ENCODE results near the gene DDX10. TPM values are rescaled to one million over a fixed set of nuclear protein-coding genes. Genes with fewer than 3 reads are reported as not detected.

DDX10 gene
- total RNA-seq, 4 donors from 2014 or later, result 17.0 to 39.0 (median 34.3) TPM

- H3K9me3 ChIP-seq, result no peaks in the 10 kb centered on the region
- 100% methylated on average over 1 of the region's 1 CpG for WGBS, 2 donors
- no peak overlapping the region for H3K4me3 ChIP-seq (replicated peaks in 1 of 3)
- no peak overlapping the region for H3K27ac ChIP-seq
- no peaks in the 10 kb centered on the region for H3K36me3 ChIP-seq
- H3K27me3 ChIP-seq, result no peaks in the 10 kb centered on the region
- no peaks in the 10 kb centered on the region for H3K4me1 ChIP-seq
- no peak for TF ChIP-seq POLR2A (IDR thresholded peaks at IDR 0.05)
- intact Hi-C loops (cut with DNase I), result no loop called here
- no peak for DNase-seq
Measured at GRCh38 chr11:108838792-108839105, 173.9 kb downstream of the DDX10 start.

GRCh38 chr11:108846009-108846408 lies 181.1 kb downstream of the DDX10 start:
- Histone ChIP-seq H3K4me3 (replicated peaks in 1 of 3) (no peak overlapping the region), H3K27me3 (no peaks in the 10 kb centered on the region), H3K36me3 (no peaks in the 10 kb centered on the region), H3K4me1 (no peaks in the 10 kb centered on the region), H3K9me3 (no peaks in the 10 kb centered on the region), H3K27ac (no peak overlapping the region)
- intact Hi-C loops (cut with DNase I), result no loop called here
- DNase-seq, result no peak
- TF ChIP-seq CTCF (IDR thresholded peaks at IDR 0.05) (no peak), POLR2A (IDR thresholded peaks at IDR 0.05) (no peak)

- no peaks in the 10 kb centered on the region for H3K9me3 ChIP-seq
- intact Hi-C loops (cut with DNase I), result no loop called here
- H3K4me3 ChIP-seq (replicated peaks in 1 of 3), result no peak overlapping the region
- no peaks in the 10 kb centered on the region for H3K27me3 ChIP-seq
- no peaks in the 10 kb centered on the region for H3K4me1 ChIP-seq
- WGBS, 2 donors, result 83 to 90% methylated on average over 3 of the region's 3 CpGs
- no peak overlapping the region for H3K27ac ChIP-seq
- no peak for TF ChIP-seq POLR2A (IDR thresholded peaks at IDR 0.05)
- TF ChIP-seq CTCF (IDR thresholded peaks at IDR 0.05), result no peak
- DNase-seq, result no peak
- no peaks in the 10 kb centered on the region for H3K36me3 ChIP-seq
Measured at GRCh38 chr11:108847298-108847990, 182.6 kb downstream of the DDX10 start.

- H3K27ac ChIP-seq, result no peak overlapping the region
- intact Hi-C loops (cut with DNase I), result no loop called here
- H3K4me3 ChIP-seq (replicated peaks in 1 of 3), result no peak overlapping the region
- H3K9me3 ChIP-seq, result no peaks in the 10 kb centered on the region
- H3K4me1 ChIP-seq, result peaks cover 0 to 7% of the 10 kb centered on the region in 2 donors
- no peak for DNase-seq
- TF ChIP-seq POLR2A (IDR thresholded peaks at IDR 0.05) (no peak), CTCF (IDR thresholded peaks at IDR 0.05) (no peak)
- H3K27me3 ChIP-seq, result no peaks in the 10 kb centered on the region
- H3K36me3 ChIP-seq, result no peaks in the 10 kb centered on the region
Measured at GRCh38 chr11:108851781-108852180, 186.9 kb downstream of the DDX10 start.

GRCh38 chr11:108852701-108853100 lies 187.8 kb downstream of the DDX10 start:
- H3K27me3 ChIP-seq, result no peaks in the 10 kb centered on the region
- H3K4me3 ChIP-seq (replicated peaks in 1 of 3), result no peak overlapping the region
- TF ChIP-seq POLR2A (IDR thresholded peaks at IDR 0.05) (no peak), CTCF (IDR thresholded peaks at IDR 0.05) (no peak)
- intact Hi-C loops (cut with DNase I), result no loop called here
- H3K4me1 ChIP-seq, result peaks cover 0 to 7% of the 10 kb centered on the region in 2 donors
- DNase-seq, result no peak
- no peaks in the 10 kb centered on the region for H3K36me3 ChIP-seq
- H3K27ac ChIP-seq, result no peak overlapping the region
- no peaks in the 10 kb centered on the region for H3K9me3 ChIP-seq
- WGBS, 2 donors, result 78 to 82% methylated on average over 1 of the region's 1 CpG

GRCh38 chr11:108853151-108853550 lies 188.3 kb downstream of the DDX10 start:
- WGBS, 2 donors, result 84 to 90% methylated on average over 4 of the region's 4 CpGs
- no peak overlapping the region for H3K27ac ChIP-seq

More at GRCh38 chr11:108853151-108853550, 188.3 kb downstream of the DDX10 start:
- no peaks in the 10 kb centered on the region for H3K27me3 ChIP-seq
- TF ChIP-seq CTCF (IDR thresholded peaks at IDR 0.05) (no peak), POLR2A (IDR thresholded peaks at IDR 0.05) (no peak)
- DNase-seq, result no peak
- H3K4me1 ChIP-seq, result peaks cover 0 to 7% of the 10 kb centered on the region in 2 donors
- H3K9me3 ChIP-seq, result no peaks in the 10 kb centered on the region
- no peak overlapping the region for H3K4me3 ChIP-seq (replicated peaks in 1 of 3)
- intact Hi-C loops (cut with DNase I), result no loop called here
- H3K36me3 ChIP-seq, result no peaks in the 10 kb centered on the region
